ENCODE measurements around the gene ADK.

DNA sequence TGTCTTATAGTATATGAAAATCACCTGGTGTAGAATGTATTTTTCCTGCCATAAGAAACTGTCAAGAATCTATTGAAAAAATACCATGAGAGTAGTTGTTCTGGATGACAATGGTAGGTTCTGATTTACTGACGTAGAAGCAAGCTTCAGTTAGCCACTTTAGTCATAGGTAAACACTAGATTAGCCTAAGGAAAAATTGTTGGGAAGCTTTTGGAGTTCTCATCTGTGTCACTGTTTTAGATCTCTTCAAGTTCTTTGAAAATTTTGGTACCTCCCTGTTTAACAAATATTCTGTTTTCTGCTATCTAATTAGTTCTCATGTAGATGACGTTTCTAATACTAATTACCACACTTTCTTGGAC, 131.8 kb downstream of the ADK start:
- TF ChIP-seq, protein P1, sequence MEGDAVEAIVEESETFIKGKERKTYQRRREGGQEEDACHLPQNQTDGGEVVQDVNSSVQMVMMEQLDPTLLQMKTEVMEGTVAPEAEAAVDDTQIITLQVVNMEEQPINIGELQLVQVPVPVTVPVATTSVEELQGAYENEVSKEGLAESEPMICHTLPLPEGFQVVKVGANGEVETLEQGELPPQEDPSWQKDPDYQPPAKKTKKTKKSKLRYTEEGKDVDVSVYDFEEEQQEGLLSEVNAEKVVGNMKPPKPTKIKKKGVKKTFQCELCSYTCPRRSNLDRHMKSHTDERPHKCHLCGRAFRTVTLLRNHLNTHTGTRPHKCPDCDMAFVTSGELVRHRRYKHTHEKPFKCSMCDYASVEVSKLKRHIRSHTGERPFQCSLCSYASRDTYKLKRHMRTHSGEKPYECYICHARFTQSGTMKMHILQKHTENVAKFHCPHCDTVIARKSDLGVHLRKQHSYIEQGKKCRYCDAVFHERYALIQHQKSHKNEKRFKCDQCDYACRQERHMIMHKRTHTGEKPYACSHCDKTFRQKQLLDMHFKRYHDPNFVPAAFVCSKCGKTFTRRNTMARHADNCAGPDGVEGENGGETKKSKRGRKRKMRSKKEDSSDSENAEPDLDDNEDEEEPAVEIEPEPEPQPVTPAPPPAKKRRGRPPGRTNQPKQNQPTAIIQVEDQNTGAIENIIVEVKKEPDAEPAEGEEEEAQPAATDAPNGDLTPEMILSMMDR (IDR thresholded peaks at IDR 0.05): no peak
- TF ChIP-seq POLR2A (IDR thresholded peaks at IDR 0.05): no peak

Measured in breast epithelium (tissue), 3 donors.